ENCODE data around the gene LAMTOR1. TPM values are rescaled to one million over a fixed set of nuclear protein-coding genes. Genes with fewer than 3 reads are reported as not detected.

Gene LAMTOR1
- total RNA-seq, 1 experiment from 2014 or later = 160 TPM

- H3K4me1 ChIP-seq (ENCODE audit: insufficient read depth, low read length) = peaks cover 18% of the 10 kb centered on the region; the same call in 1 of the 2 replicates
Measured at GRCh38 chr11:72141066-72141465, 38.0 kb upstream of the LAMTOR1 start.

GRCh38 chr11:72140661-72141060, 37.6 kb upstream of the LAMTOR1 start:
- Histone ChIP-seq H4K20me1 (ENCODE audit: low read length) (no peaks in the 10 kb centered on the region), H2AFZ (ENCODE audit: low read length) (no peak overlapping the region), H3K9ac (ENCODE audit: low read length) (no peak overlapping the region), H3F3A (ENCODE audit: low read length, unreplicated experiment) (no peaks in the 10 kb centered on the region), H3K36me3 (ENCODE audit: low read depth, low read length) (no peaks in the 10 kb centered on the region), H3K27me3 (ENCODE audit: low read length) (no peaks in the 10 kb centered on the region), H3K9me3 (ENCODE audit: low read length) (no peaks in the 10 kb centered on the region), H3K27ac (ENCODE audit: low read length) (no peak overlapping the region), H3K4me1 (ENCODE audit: insufficient read depth, low read length) (peaks cover 18% of the 10 kb centered on the region; the same call in 1 of the 2 replicates), H3K4me2 (ENCODE audit: low read length) (no peak overlapping the region), H3K79me2 (ENCODE audit: low read length) (no peaks in the 10 kb centered on the region), H3K4me3 (ENCODE audit: low read length) (no peak overlapping the region), H3K9me2 (replicated peaks; ENCODE audit: low read length) (no peaks in the 10 kb centered on the region)
- CTCF ChIA-PET = no interaction called here
- BruUV-seq (replicated peaks) = no TSS peak
- no peak for ATAC-seq
- POLR2A ChIA-PET (ENCODE audit: unreplicated experiment) = no interaction called here
- no peak for DNase-seq
- TF ChIP-seq EZH2phosphoT487 (IDR thresholded peaks at IDR 0.05; ENCODE audit: borderline replicate concordance, low read length) = no peak
- TF ChIP-seq, protein P1, sequence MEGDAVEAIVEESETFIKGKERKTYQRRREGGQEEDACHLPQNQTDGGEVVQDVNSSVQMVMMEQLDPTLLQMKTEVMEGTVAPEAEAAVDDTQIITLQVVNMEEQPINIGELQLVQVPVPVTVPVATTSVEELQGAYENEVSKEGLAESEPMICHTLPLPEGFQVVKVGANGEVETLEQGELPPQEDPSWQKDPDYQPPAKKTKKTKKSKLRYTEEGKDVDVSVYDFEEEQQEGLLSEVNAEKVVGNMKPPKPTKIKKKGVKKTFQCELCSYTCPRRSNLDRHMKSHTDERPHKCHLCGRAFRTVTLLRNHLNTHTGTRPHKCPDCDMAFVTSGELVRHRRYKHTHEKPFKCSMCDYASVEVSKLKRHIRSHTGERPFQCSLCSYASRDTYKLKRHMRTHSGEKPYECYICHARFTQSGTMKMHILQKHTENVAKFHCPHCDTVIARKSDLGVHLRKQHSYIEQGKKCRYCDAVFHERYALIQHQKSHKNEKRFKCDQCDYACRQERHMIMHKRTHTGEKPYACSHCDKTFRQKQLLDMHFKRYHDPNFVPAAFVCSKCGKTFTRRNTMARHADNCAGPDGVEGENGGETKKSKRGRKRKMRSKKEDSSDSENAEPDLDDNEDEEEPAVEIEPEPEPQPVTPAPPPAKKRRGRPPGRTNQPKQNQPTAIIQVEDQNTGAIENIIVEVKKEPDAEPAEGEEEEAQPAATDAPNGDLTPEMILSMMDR (conservative IDR thresholded peaks at IDR 0.05; ENCODE audit: low read depth, low read length) = no peak
- TF ChIP-seq EZH2 (IDR thresholded peaks at IDR 0.05; ENCODE audit: low read length, unreplicated experiment) = no peak
- intact Hi-C loops (cut with micrococcal nuclease) = loop anchor here (5.0 kb wide), 1 partner anchor 158 kb away; no protein-coding TSS in a partner anchor

More at GRCh38 chr11:72141066-72141465, 38.0 kb upstream of the LAMTOR1 start:
- Histone ChIP-seq H3K4me2 (ENCODE audit: low read length) (no peak overlapping the region), H3K9ac (ENCODE audit: low read length) (no peak overlapping the region), H3K4me3 (ENCODE audit: low read length) (no peak overlapping the region), H3K9me2 (replicated peaks; ENCODE audit: low read length) (no peaks in the 10 kb centered on the region), H3K9me3 (ENCODE audit: low read length) (no peaks in the 10 kb centered on the region), H2AFZ (ENCODE audit: low read length) (no peak overlapping the region), H3K27me3 (ENCODE audit: low read length) (no peaks in the 10 kb centered on the region), H3K79me2 (ENCODE audit: low read length) (no peaks in the 10 kb centered on the region), H3F3A (ENCODE audit: low read length, unreplicated experiment) (no peaks in the 10 kb centered on the region), H3K36me3 (ENCODE audit: low read depth, low read length) (no peaks in the 10 kb centered on the region), H4K20me1 (ENCODE audit: low read length) (no peaks in the 10 kb centered on the region), H3K27ac (ENCODE audit: low read length) (no peak overlapping the region)
- TF ChIP-seq, protein P1 (conservative IDR thresholded peaks at IDR 0.05; ENCODE audit: low read depth, low read length) = no peak
- TF ChIP-seq EZH2 (IDR thresholded peaks at IDR 0.05; ENCODE audit: low read length, unreplicated experiment) = no peak
- TF ChIP-seq EZH2phosphoT487 (IDR thresholded peaks at IDR 0.05; ENCODE audit: borderline replicate concordance, low read length) = no peak
- ChIA-PET CTCF (no interaction called here), POLR2A (ENCODE audit: unreplicated experiment) (no interaction called here)
- ATAC-seq = no peak; the same call in 1 of the 2 replicates
- no TSS peak for BruUV-seq (replicated peaks)
- peak; percentile 78 for DNase-seq
- intact Hi-C loops (cut with micrococcal nuclease) = loop anchor here (5.0 kb wide), 1 partner anchor 159 kb away; no protein-coding TSS in a partner anchor

DNA sequence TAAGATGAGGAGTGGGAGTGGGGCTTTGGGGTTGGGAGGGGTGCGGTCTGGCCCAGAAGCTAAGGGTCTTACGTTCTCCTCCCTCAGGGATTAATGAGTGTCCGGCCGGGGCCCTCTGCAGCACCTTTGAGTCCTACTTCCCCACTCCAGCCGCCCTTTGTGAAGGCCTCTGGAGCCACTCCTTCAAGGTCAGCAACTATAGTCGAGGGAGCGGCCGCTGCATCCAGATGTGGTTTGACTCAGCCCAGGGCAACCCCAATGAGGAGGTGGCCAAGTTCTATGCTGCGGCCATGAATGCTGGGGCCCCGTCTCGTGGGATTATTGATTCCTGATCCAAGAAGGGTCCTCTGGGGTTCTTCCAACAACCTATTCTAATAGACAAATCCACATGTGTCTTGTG, 36.4 kb upstream of the LAMTOR1 start:
- BruUV-seq (replicated peaks) = no TSS peak
- ATAC-seq (no peak), DNase-seq (no peak)
- Histone ChIP-seq H3K36me3 (ENCODE audit: low read depth, low read length) (no peaks in the 10 kb centered on the region), H3K9me3 (ENCODE audit: low read length) (no peaks in the 10 kb centered on the region), H3K27me3 (ENCODE audit: low read length) (no peaks in the 10 kb centered on the region), H4K20me1 (ENCODE audit: low read length) (no peaks in the 10 kb centered on the region), H3F3A (ENCODE audit: low read length, unreplicated experiment) (no peaks in the 10 kb centered on the region), H3K4me1 (ENCODE audit: insufficient read depth, low read length) (peaks cover 8% of the 10 kb centered on the region; the same call in 1 of the 2 replicates), H3K4me3 (ENCODE audit: low read length) (no peak overlapping the region), H3K9me2 (replicated peaks; ENCODE audit: low read length) (no peaks in the 10 kb centered on the region), H3K79me2 (ENCODE audit: low read length) (no peaks in the 10 kb centered on the region), H3K4me2 (ENCODE audit: low read length) (no peak overlapping the region), H3K9ac (ENCODE audit: low read length) (no peak overlapping the region), H2AFZ (ENCODE audit: low read length) (no peak overlapping the region), H3K27ac (ENCODE audit: low read length) (no peak overlapping the region)
- intact Hi-C loops (cut with micrococcal nuclease) = no loop called here
- TF ChIP-seq EZH2 (IDR thresholded peaks at IDR 0.05; ENCODE audit: low read length, unreplicated experiment) = no peak
- TF ChIP-seq, protein P1 (conservative IDR thresholded peaks at IDR 0.05; ENCODE audit: low read depth, low read length) = no peak
- TF ChIP-seq EZH2phosphoT487 (IDR thresholded peaks at IDR 0.05; ENCODE audit: borderline replicate concordance, low read length) = no peak
- POLR2A ChIA-PET (ENCODE audit: unreplicated experiment) = interaction anchor here (0.5 to 0.6 kb wide), 2 partner anchors 96 to 1393 kb away, joined by 4 to 7 read pairs; no protein-coding TSS in a partner anchor
- CTCF ChIA-PET = no interaction called here
